HAP-1 (cell line): ENCODE measurements around the gene MT3.

Source experiments
- DNase-seq, 2 experiments: peaks; one replicate each; pipeline ENCODE4 v3.0.0-alpha.2; 2016 to 2020; ENCODE audit warnings: low spot score in 2 of 2
- H3K27me3 ChIP-seq: fragments of 250-450 bp; sonication (Bioruptor Pico); 2 replicates; pipeline ENCODE4 v1.5.1; 2020; ENCODE audit warnings: low read depth, mild to moderate bottlenecking, moderate library complexity
- H3K36me3 ChIP-seq: fragments of 250-450 bp; sonication (Bioruptor Pico); replicated peaks from 2 replicates; pipeline ENCODE4 v1.5.1; 2020; ENCODE audit warnings: mild to moderate bottlenecking
- H3K4me1 ChIP-seq: fragments of 250-450 bp; sonication (Bioruptor Pico); 2 replicates; pipeline ENCODE4 v1.5.1; 2020; ENCODE audit warnings: mild to moderate bottlenecking
- H3K4me3 ChIP-seq: fragments of 250-450 bp; sonication (Bioruptor Pico); 2 replicates; pipeline ENCODE4 v1.5.1; 2020; ENCODE audit warnings: mild to moderate bottlenecking, moderate library complexity
- H3K9me3 ChIP-seq: fragments of 250-450 bp; sonication (Bioruptor Pico); 2 replicates; pipeline ENCODE4 v1.5.1; 2020; ENCODE audit warnings: mild to moderate bottlenecking, moderate library complexity
- in situ Hi-C: fragments of 300-500 bp; cut with MboI; formaldehyde crosslinking; loops from 3 replicates; pipeline ENCODE4 v1.14.3; 2020; ENCODE audit warnings: low sequenced_read_pairs, inconsistent platforms, mixed read lengths

MT3 gene

DNA sequence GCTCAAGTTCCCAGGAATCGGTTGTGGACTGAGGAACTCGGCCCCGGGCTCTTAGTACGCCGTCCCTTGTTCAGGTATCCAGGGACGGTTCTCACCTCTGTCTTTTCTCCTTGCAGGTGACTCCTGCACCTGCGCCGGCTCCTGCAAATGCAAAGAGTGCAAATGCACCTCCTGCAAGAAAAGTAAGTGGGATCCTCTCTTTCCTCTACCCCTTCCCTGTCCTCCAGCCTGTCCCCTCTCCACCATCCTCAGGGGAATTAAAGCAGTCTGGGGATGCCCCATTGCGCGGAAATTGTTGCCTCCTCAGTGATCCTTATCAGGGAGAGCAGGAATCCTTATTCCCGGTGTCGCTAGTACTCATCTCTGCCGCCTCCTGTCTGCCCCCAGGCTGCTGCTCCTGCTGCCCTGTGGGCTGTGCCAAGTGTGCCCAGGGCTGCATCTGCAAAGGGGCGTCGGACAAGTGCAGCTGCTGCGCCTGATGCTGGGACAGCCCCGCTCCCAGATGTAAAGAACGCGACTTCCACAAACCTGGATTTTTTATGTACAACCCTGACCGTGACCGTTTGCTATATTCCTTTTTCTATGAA, 19.6 kb downstream of the MT3 start:
- in situ Hi-C loops: no loop called here

DNA sequence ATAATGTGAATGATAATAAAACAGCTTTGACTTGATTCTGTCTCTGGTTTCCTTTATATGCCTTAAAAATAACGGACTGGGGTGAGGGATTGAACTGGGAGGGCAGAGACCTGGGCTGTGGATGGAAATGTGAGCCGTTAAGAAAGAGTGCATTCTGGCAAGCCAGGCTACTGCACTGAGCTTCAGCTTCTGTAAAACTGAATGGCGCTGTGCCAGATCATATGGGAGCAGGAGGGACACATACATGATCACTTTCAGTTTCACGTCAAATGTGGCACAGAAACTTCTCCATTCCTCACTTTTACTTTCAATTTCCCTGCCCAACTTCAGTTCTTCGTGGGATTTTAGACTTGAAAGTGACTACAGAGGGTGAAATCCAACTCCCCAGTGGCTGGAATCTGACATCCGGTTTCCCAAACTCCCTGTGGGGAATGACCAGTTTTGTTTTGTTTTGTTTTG, 20.2 kb downstream of the MT3 start:
- H3K27me3 ChIP-seq: no peaks in the 10 kb centered on the region
- in situ Hi-C loops: no loop called here
- H3K4me1 ChIP-seq: peaks cover 22% of the 10 kb centered on the region
- no peaks in the 10 kb centered on the region for H3K36me3 ChIP-seq
- peak; percentile 59 to 76 for DNase-seq
- H3K4me3 ChIP-seq: peak overlapping the region; percentile 72
- no peaks in the 10 kb centered on the region for H3K9me3 ChIP-seq

More for the DNA sequence above, 19.6 kb downstream of the MT3 start:
- Histone ChIP-seq H3K4me1 (peaks cover 22% of the 10 kb centered on the region), H3K9me3 (no peaks in the 10 kb centered on the region), H3K27me3 (no peaks in the 10 kb centered on the region), H3K36me3 (no peaks in the 10 kb centered on the region), H3K4me3 (peak overlapping the region; percentile 72)
- peak in 1 of 2 experiments; percentile 42 for DNase-seq

DNA sequence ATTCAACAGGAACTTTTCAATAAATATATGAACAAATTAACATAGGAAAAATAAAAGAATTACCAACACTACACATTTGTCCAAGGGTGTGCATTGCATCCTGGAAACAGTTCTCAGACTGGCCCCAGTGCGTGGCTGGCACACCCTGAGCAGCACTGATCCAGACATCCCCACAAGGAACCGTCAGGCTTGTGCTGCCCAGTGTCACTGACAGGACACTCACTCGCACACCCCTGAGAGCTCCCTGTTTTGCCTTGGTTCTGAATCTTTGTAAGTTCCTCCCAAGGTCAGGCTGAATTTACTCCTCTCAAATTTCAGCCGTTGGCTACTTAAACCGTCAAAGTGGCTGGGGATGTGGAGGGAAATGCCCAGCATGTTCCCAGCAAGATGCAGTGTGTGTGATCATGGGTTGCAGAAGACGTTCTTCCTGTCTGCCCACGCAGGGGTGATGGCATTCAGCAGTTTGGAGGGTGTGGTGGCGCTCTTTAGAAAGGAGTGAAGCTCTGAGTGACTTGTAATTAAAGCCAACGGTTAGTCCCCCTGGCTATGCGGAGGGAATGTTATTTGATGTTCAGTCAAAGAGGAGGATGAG, 20.8 kb downstream of the MT3 start:
- Histone ChIP-seq H3K4me1 (peaks cover 22% of the 10 kb centered on the region), H3K4me3 (peak overlapping the region; percentile 72), H3K27me3 (no peaks in the 10 kb centered on the region), H3K9me3 (no peaks in the 10 kb centered on the region), H3K36me3 (no peaks in the 10 kb centered on the region)
- in situ Hi-C loops: no loop called here
- peak; percentile 59 to 60 for DNase-seq

DNA sequence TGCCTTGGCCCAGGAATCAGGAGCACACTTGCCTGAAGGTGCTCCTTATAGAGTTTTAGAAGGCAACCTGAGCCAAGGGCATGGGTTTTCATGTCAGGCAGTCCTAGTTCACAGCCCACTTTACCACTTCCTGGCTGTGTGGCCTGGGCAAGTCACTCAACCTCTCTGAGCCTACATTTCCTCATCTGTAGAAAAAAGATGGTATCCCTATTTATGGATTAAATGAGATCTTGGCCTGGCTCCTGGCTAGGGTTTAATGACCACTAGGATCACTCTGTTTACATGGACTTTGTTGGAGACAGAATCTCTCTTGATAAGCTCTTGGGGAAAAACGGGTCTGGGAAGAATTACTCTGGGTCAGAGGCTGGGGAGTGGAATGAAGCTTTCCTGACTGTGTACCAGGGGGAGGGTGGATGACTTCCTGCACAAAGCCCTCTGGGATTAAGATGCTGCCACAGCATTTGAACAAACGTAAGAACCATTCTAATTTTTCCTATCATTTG, 21.3 kb downstream of the MT3 start:
- DNase-seq: no peak
- peaks cover 22% of the 10 kb centered on the region for H3K4me1 ChIP-seq
- in situ Hi-C loops: no loop called here
- H3K4me3 ChIP-seq: no peak overlapping the region
- no peaks in the 10 kb centered on the region for H3K36me3 ChIP-seq
- H3K27me3 ChIP-seq: no peaks in the 10 kb centered on the region
- H3K9me3 ChIP-seq: no peaks in the 10 kb centered on the region

DNA sequence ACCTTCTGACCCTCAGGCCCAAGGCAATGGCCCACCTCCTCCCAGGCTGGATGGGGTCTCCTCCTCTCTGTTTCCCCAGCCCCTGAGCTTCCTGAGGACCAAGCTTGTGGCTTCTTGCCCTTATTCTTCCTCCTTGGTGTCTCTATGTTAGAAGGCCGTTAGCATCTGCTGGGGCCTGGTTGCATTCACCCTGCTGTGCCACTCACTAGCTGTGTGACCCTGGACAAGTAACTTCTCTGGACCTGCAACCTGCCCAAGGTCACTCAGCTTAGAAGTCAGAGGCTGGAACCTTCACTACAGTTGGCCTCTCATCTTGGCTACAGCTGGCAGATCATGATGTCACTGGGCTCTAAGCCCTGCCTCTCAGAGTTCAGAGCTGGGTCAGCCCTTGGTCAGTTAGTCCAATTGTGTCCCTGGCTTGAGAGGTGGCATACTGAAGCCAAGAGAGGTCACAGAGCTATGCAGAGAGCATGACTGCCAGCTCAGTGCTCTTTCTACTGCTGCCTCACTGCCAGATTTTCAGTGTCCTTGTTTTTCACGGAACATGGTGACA, 22.0 kb downstream of the MT3 start:
- no peak for DNase-seq
- H3K4me1 ChIP-seq: peaks cover 22% of the 10 kb centered on the region
- no peaks in the 10 kb centered on the region for H3K27me3 ChIP-seq
- no peaks in the 10 kb centered on the region for H3K9me3 ChIP-seq
- in situ Hi-C loops: no loop called here
- no peaks in the 10 kb centered on the region for H3K36me3 ChIP-seq
- no peak overlapping the region for H3K4me3 ChIP-seq

DNA sequence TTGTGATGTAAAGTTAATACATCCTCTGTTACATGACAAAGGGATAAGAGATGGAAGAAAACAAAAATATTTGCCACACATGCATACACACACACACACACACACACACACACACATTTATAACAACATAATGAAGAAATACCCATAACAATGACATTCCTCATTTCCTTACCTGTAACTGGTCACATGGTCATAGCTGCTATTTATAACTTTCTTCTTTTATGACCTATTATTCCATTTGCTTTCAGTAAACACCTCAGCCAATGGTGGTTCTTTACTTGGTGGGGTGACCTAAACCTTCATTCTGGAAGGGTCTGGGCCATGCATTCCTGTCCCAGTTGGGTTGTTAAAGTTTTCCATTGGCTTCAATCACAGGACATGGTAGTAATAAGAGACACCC, 24.4 kb downstream of the MT3 start:
- H3K27me3 ChIP-seq: no peaks in the 10 kb centered on the region
- DNase-seq: no peak
- in situ Hi-C loops: no loop called here

DNA sequence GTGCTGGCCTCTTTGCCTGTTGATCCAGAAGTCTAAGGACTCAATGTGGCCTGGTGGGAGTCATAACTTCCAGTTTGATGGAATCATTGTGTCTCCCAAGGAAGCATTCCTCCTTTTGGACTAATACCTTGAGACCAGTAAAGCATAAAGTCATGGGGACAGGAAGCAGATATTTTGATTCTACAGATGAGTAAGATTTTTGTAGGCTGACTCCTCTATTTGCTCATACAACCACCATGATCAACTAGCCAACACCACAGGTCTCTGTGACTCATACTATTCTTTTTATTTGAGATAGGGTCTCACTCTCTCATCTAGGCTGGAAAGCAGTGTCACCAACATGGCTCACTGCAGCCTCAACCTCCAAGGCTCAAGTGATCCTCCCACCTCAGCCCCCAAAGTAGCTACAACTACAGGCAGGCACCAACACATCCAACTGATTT, 25.2 kb downstream of the MT3 start:
- in situ Hi-C loops: no loop called here
- no peaks in the 10 kb centered on the region for H3K27me3 ChIP-seq
- no peak for DNase-seq

More for the DNA sequence above, 24.4 kb downstream of the MT3 start:
- Histone ChIP-seq H3K9me3 (no peaks in the 10 kb centered on the region), H3K4me1 (peaks cover 17% of the 10 kb centered on the region), H3K4me3 (no peak overlapping the region), H3K36me3 (no peaks in the 10 kb centered on the region)

DNA sequence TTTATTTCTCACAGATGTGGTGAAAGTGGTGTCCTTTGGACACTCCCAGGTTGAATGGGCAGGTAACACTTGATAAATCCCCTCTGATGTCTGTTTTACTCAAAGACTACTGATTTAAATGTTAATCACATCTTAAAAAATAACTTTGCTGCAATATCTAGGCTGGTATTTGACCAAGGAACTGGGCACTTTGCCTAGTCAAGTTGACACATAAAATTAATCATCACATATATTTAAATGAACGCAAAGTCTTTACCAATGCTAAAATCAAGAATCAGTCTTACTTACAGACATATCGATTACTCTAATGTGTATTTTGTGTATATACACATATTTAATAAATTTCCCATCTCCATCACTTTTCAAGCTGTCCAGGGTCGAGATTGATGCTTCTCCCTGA, 26.0 kb downstream of the MT3 start:
- Histone ChIP-seq H3K36me3 (no peaks in the 10 kb centered on the region), H3K4me1 (peaks cover 8% of the 10 kb centered on the region), H3K27me3 (no peaks in the 10 kb centered on the region), H3K4me3 (no peak overlapping the region), H3K9me3 (no peaks in the 10 kb centered on the region)
- in situ Hi-C loops: no loop called here
- no peak for DNase-seq

More for the DNA sequence above, 25.2 kb downstream of the MT3 start:
- H3K9me3 ChIP-seq: no peaks in the 10 kb centered on the region
- H3K4me3 ChIP-seq: no peak overlapping the region
- peaks cover 16% of the 10 kb centered on the region for H3K4me1 ChIP-seq
- no peaks in the 10 kb centered on the region for H3K36me3 ChIP-seq

DNA sequence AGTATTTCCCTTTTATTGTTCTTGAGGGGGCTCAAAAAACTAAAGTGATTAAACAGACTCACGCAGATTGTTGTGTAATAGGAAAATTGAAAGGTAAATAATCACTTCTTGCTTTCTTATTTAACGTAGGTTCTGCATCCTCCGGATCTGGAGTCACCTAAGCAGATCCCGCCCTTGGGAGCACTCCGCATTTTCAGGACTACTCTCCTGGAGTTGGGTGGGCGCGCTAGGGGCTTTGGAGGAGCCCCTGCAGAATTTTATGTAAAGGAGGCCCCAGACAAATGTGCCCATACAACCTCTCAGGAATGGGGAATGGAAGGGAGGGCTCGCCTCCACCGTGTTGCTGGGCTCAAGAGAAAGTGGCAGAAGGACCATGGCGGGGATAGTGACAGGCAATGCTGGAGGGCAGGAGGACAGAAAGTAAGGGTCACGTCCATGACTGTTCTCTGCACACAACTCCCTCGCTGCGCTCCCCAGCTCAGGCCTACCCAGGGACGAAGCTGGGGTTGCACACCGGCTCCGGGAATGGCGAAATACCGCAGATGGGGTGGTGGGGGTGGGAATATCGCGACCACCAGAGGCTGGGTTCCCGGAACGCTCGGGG, 27.4 kb downstream of the MT3 start:
- Histone ChIP-seq H3K27me3 (no peaks in the 10 kb centered on the region), H3K4me3 (no peak overlapping the region), H3K4me1 (peaks cover 17% of the 10 kb centered on the region), H3K9me3 (no peaks in the 10 kb centered on the region), H3K36me3 (no peaks in the 10 kb centered on the region)
- in situ Hi-C loops: no loop called here
- DNase-seq: no peak

DNA sequence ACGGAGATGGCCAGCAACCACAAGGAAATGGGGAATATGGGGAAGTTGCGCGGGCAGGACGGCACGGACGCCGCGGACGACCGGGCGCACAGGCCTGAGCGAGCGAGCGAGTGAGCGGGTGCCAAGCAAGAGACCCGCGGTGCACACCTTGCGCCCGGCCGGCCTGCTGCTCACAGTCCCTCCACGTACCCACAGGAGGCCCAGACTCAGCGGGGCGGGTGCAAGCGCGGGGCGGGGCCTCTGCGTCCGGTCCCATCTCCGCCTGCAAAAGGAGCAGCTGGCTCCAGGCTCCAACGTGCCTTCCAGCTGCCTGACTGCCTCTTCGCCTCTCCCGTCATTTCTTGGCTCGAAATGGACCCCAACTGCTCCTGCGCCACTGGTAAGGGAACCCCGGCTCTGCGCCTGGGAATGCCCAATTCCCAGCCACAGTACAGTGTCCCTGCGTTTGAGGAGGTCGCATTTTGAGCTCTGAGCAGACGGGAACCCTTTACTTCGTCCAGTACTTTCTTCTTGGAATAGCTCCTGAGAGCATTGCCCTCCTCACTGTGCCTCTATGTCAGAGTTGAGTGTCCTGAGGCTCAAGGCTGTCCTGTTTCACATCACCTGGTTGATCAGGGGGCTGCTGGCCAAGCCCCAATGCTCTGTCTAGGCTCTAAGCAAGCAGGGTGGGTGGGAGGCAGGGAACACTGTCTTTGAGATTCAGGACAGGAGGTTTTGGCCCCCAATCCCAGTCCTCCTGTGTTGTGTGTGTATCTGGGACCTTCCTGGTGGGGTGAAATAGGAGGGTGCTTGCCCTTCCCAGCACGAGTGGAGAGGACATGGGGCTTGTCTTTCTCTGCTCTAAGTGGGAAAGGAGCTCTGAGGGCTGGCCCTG, 28.1 kb downstream of the MT3 start:
- no peaks in the 10 kb centered on the region for H3K27me3 ChIP-seq
- peaks cover 21% of the 10 kb centered on the region for H3K4me1 ChIP-seq
- no peak for DNase-seq
- in situ Hi-C loops: no loop called here
- no peaks in the 10 kb centered on the region for H3K36me3 ChIP-seq
- no peaks in the 10 kb centered on the region for H3K9me3 ChIP-seq
- no peak overlapping the region for H3K4me3 ChIP-seq

DNA sequence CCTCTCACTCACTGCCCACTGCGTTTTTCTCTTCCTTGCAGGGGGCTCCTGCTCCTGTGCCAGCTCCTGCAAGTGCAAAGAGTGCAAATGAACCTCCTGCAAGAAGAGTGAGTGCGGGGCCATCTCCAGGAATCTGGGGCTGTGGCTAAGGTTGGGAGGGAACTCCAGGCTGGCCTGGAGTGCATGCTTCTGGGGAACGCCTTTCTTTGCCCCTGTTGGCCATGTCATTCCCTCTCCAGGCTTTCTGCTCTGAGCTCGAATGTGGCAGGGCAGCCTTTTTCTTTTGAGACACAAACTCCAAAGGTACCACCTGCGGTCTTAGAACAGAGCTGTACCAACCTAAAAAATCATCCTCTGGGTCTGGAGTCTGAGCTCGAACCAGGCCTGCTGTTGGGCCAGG, 28.8 kb downstream of the MT3 start:
- in situ Hi-C loops: no loop called here
- no peak for DNase-seq
- Histone ChIP-seq H3K9me3 (no peaks in the 10 kb centered on the region), H3K4me1 (peaks cover 28% of the 10 kb centered on the region), H3K4me3 (no peak overlapping the region), H3K36me3 (no peaks in the 10 kb centered on the region), H3K27me3 (no peaks in the 10 kb centered on the region)

DNA sequence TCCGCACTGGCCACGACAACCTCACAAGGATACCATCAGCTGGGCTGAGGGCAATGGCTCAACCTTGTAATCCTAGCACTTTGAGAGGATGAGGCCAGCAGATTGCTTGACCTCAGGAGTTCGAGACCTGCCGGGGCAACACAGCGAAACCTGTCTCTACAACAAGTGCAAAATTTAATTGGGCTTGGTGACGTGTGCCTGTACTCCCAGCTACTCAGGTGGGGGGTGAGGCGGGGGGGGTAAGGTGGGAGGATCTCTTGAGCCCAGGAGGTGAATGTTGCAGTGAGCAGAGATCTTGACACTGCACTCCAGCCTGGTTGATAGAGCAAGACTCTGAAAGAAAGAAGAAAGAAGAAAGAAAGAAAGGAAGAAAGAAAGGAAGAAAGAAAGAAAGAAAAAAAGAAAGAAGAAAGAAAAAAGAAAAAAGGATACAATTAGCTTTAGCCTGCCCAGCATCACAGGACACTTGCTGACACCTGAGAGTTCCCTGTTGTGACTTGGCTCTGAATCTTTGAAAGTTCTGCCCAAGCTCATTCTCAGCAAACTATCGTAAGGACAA, 31.1 kb downstream of the MT3 start:
- DNase-seq: no peak
- no peaks in the 10 kb centered on the region for H3K27me3 ChIP-seq
- in situ Hi-C loops: no loop called here
- no peak overlapping the region for H3K4me3 ChIP-seq
- no peaks in the 10 kb centered on the region for H3K9me3 ChIP-seq
- peaks cover 40% of the 10 kb centered on the region for H3K4me1 ChIP-seq
- H3K36me3 ChIP-seq: no peaks in the 10 kb centered on the region
